GM23338 (cell line): ENCODE measurements around the gene CAPN15.

Experiments used
- CTCF ChIP-seq, 2 experiments: fragments of 200-600 bp in 1 of 2; sonication (generic) in 1 of 2; conservative IDR thresholded peaks; 2 replicates each; pipeline versions ENCODE4 v1.5.1 to v1.6.1; 2016 to 2017; ENCODE audit warnings: antibody characterized with exemption in 2 of 2, low read depth in 2 of 2, mild to moderate bottlenecking in 2 of 2, moderate library complexity in 1 of 2
- EZH2 ChIP-seq: fragments of 200-600 bp; sonication (generic); IDR thresholded peaks from one replicate; pipeline ENCODE4 v1.8.0; 2017; ENCODE audit warnings: antibody characterized with exemption, mild to moderate bottlenecking, low read depth; ENCODE audit not compliant: unreplicated experiment
- EZH2phosphoT487 ChIP-seq: fragments of 200-600 bp; sonication (generic); IDR thresholded peaks from one replicate; pipeline ENCODE4 v1.8.1; 2018; ENCODE audit warnings: antibody characterized with exemption; ENCODE audit not compliant: unreplicated experiment
- JUNB ChIP-seq: IDR thresholded peaks from one replicate; pipeline ENCODE4 v1.6.1; 2016; ENCODE audit warnings: antibody characterized with exemption; ENCODE audit not compliant: unreplicated experiment
- POLR2AphosphoS5 ChIP-seq: IDR thresholded peaks from 2 replicates; pipeline ENCODE4 v1.6.1; 2016; ENCODE audit warnings: antibody characterized with exemption, low read depth
- STAT1 ChIP-seq: IDR thresholded peaks from one replicate; pipeline ENCODE4 v1.6.1; 2016; ENCODE audit warnings: antibody characterized with exemption; ENCODE audit not compliant: unreplicated experiment
- ZNF331 ChIP-seq: fragments of 250-450 bp; sonication (Bioruptor Pico); IDR thresholded peaks from 2 replicates; pipeline ENCODE4 v1.5.0; 2020; ENCODE audit warnings: low read depth, mild to moderate bottlenecking, moderate library complexity
- TF ChIP-seq, protein P1 (sequence below): IDR thresholded peaks from one replicate; pipeline ENCODE4 v1.6.1; 2018; ENCODE audit warnings: antibody characterized with exemption; ENCODE audit not compliant: unreplicated experiment

DNA sequence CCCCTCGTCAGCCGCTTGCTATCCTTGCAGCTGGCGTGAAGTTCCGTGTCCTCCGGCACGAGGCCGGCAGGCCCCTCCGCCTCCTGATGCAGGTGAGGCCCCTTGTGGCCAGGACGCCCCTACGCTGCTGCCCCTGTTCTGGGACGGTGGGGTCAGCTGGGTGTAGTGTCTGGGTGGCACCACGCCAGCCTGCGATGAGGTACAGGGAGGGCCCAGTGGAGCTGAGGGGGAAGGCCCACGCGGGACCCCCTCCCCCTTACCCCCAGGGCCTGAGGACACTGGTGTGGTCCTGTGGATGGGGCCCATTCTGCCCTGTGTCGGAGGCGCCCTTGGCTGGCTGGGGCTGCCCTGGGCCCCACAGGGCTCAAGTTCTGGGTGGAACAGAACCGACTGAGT, 54.7 kb downstream of the CAPN15 start:
- 0 out of 4 replicates have a peak, but pooled peaks of 1 of the 2 experiments have one; percentile 3 for TF ChIP-seq CTCF (conservative IDR thresholded peaks at IDR 0.05; ENCODE audit: low read depth in 2 of 2)
- no peak for TF ChIP-seq EZH2
- no peak for TF ChIP-seq EZH2phosphoT487
- no peak for TF ChIP-seq POLR2AphosphoS5
- TF ChIP-seq, protein P1, sequence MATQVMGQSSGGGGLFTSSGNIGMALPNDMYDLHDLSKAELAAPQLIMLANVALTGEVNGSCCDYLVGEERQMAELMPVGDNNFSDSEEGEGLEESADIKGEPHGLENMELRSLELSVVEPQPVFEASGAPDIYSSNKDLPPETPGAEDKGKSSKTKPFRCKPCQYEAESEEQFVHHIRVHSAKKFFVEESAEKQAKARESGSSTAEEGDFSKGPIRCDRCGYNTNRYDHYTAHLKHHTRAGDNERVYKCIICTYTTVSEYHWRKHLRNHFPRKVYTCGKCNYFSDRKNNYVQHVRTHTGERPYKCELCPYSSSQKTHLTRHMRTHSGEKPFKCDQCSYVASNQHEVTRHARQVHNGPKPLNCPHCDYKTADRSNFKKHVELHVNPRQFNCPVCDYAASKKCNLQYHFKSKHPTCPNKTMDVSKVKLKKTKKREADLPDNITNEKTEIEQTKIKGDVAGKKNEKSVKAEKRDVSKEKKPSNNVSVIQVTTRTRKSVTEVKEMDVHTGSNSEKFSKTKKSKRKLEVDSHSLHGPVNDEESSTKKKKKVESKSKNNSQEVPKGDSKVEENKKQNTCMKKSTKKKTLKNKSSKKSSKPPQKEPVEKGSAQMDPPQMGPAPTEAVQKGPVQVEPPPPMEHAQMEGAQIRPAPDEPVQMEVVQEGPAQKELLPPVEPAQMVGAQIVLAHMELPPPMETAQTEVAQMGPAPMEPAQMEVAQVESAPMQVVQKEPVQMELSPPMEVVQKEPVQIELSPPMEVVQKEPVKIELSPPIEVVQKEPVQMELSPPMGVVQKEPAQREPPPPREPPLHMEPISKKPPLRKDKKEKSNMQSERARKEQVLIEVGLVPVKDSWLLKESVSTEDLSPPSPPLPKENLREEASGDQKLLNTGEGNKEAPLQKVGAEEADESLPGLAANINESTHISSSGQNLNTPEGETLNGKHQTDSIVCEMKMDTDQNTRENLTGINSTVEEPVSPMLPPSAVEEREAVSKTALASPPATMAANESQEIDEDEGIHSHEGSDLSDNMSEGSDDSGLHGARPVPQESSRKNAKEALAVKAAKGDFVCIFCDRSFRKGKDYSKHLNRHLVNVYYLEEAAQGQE = no peak
- no peak for TF ChIP-seq JUNB
- TF ChIP-seq ZNF331 = no peak
- no peak for TF ChIP-seq STAT1
